HG02943 (cell line): Measurements from ENCODE around the gene BCL11A.
"Not testable (repeated sequence)": the region's sequence is repeated elsewhere in the genome, so short reads cannot be mapped to it uniquely, and the experiment has no call there.

ENCODE experiments used
- ATAC-seq: cut with Tn5 transposase; IDR thresholded peaks from one replicate; pipeline ENCODE4 v1.9.1; 2021; ENCODE audit warnings: mild to moderate bottlenecking, low read depth, moderate library complexity; ENCODE audit not compliant: unreplicated experiment

BCL11A gene

DNA sequence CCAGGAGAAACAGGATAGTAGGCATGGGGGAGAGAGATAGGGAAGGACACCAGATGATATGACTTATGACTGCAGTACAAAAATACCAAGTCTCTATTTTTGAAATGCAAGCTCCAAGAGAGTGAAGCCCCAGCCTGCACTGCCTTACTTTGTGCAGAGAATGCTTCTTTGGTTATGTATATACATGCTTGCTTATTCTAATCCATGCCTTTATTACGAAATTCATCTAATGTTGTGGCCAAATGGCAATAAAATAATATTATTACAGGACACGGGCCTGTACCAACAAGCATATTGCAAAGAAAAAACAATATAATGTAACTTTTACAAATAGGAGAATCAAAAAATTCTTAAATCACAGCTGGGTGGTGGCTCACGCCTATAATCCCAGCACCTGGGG, 110.8 kb downstream of the BCL11A start:
- no peak for ATAC-seq

DNA sequence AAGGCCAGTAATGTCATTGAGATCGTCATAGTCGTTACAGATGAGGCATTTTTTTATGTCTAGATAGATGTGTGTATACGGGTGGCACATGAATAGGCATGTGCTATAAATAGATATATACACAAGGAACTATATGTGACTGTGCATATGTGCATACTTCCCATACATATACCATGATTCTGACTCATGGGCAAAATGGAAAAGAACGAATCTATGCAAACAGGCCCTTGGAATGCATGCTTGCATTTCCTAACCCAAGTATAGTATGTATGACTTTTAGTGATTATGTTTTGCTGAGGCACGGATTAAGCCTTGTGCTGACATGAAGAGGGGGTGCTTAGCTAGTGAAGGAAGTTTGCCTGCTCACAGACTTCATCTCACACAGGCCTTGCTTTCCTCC, 111.7 kb downstream of the BCL11A start:
- no peak for ATAC-seq

DNA sequence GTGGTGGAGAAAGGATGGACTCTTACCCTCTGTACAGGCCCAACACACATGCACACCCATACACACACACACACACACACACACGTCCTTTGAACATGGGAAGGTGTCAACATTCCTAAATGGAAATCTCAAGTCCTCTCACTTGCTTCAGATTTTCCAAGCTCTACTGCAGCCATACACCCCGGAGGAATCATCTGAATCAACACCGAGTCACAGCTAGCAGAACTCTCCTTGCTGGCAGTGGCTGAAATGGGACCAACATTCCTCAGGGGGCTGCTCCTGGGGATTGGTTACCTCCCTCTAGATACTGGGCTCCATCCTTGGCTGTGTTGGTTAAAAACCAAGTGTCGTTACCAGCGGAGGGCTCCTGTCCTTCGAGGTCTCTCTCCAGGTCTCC, 112.7 kb downstream of the BCL11A start:
- ATAC-seq, result no peak

DNA sequence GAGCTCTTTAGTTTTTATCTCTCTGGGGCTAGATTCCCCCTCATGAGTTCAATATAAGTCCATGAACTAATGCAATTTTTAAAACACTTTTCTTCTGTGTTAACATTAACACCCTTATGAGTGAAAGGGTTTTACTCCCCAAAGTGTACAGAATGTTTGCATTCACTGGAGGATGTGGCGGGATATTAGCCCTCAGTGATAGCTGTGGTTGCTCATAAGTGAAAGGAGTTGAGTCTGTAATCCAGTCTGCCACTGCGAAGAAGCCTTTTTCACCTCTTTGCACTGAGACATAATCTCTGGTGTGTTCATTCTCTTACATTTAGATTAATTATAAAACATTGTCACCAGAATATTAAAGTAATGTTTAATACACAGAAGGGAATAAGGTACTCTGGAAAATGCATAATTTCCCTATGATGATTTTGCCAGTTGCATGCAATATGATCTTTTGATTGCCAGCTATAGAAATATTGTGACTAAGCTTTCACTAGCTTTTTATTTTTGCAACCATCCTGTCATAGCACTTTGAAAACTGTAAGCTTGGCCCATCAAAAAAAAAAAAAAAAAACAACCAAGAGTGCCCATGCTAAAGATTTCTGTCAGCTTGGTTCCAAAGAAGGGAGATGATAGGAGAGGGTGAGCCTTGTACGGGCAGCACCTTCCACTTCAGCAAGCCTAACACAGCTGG, 113.2 kb downstream of the BCL11A start:
- ATAC-seq, result no peak

DNA sequence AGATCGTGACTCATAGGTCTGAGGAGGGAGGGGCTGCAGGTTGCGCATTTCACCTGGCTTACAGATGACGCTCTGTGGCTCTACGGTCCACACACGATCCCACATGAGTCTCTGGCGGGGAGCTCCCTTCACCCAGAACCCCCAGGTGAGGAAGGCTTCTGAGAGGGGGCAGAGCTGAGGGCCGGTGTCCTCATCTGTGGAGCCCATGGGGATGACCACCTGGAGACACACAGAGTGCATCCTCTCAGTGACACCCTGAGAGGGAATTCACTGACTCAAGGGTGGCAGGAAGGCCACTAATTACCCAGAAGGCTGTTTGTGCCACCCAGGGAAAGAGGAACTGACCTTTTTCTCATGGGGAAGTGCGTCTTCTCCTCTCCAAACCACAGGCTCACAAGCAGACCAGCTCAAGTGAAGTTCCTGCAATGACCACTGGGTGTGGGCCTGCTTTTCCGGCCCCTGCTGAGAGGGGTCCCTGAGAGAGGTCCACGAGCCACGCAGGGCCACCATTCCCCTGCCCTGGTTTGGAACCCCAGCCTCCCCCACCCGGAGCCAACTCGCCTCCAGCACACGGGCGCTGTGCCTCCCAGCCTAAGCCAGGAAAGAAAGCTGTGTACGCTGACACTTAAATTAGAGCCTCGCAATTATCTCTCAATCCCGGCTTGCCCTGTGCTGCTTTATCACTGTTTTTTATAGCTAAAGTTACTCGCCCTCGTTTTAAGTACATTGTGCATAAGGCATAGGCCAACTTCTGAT, 114.1 kb downstream of the BCL11A start:
- peak; percentile 98 for ATAC-seq

DNA sequence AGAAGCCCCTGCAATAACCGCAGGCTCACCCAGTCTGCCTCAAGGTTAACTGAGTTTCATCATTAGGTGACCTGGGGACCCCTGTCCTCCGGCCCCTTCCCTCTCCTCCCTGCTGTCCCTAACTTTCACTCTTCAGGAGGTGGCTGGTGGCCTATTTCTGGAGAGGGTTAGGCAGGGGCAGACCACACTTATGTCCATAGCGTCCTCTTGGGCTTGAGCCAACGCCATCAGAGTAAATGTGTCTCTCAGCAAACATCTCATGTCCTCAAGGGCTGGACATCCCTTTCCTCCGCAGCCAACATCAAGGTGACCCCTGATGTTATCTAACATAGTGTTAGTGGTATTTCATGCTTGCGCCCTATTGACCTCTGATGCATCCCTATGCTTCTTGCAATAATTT, 114.8 kb downstream of the BCL11A start:
- no peak for ATAC-seq

DNA sequence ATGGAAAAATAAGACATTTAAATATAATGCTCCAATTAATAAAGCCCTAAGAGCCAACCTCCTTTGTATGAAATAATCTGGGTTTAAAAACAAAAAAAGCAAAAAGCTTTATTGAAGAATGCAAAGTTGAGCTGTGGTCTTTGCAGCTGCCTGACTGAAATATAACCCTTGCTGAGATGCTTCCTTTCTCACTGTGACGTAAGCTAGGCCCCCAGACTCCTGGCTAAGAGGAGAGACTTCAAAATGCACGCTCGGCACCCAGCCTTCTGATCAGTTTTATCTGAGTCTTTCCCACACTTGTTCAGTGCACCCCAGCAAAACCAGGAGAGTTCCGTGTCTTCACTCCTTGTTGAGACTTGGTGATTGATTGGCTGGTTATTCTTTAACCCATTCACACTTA, 115.3 kb downstream of the BCL11A start:
- ATAC-seq, result no peak

DNA sequence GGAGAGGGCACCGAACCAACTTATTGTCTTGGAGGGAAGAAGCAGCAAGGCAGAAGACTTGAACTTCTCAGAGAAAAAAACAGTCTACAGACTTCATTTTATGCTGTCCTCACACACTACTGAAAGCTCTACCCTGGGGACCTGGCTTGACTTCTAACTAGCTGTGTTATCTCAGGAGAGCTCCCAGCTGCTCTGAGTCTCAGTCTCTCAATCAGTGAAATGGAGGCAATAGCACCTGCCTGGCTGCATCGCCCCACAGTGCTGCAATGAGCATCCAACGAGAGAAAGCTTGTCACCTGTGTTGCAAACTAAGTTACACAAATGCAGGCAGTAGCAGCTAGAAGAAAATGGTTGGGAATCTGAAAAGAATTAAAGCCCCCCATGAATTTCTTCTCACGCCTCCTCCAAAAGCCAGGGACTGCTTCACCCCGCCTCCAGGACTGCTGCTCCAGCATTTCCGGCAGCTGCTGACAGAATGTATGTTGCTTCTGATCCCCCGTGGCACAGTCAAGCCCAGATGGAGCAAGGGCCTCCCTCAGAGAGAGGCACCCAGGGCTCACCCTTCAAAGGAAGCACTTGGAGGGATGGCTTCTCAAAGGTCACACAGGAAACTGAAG, 116.3 kb downstream of the BCL11A start:
- no peak for ATAC-seq

DNA sequence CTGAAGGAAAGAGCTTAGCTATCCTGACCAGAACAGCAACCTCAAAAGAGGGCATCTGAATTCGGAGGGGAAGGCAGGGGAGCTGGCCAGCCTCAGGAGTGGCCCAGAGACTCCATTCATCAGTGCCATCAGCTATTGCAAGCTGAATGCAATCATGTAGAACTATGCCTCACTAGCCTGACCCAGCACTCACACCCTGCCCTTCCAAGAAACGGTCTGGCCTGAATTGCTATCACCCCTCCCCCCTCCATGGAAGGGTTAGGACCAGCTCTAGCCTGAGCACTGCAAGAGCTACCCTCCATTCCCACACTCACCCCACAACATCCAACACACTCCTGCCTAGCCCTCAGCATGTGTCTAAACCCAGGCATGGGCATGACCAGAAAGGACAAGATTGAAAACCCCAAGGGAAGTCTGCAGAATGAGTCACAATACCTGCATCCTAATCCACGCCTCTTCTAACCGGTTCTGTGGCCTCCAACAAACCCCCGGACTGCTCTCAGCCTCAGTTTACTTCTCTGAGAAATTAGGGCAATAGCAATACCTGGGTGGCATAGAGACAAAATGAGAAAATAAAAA, 120.3 kb downstream of the BCL11A start:
- no peak for ATAC-seq

DNA sequence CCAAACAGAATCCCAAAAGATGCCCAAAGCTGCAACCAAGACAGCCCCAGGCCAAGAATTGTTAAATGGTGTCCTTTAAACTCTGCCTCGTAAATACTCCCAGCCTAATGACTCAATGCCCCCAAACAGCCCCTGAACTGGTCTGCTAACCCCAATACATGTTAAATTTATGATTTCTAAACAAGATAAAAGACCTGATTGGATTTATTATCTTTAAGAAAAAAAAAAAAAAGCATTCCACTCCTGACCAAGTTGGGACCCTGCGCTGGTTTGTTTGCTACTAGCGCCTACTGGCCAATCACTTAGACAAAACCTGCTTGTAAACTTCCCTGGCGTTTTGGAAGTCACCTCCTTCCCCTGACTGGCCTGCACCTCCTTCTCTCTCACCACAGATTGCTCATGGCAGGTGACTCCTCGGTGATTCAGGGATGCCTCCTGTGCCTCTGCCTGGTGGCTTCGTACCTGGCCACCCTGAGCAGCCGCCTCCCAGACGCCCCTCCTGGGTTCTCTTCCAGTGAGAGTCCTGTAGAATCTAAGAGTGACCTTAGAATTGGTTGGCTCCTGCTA, 121.3 kb downstream of the BCL11A start:
- ATAC-seq, result no peak

DNA sequence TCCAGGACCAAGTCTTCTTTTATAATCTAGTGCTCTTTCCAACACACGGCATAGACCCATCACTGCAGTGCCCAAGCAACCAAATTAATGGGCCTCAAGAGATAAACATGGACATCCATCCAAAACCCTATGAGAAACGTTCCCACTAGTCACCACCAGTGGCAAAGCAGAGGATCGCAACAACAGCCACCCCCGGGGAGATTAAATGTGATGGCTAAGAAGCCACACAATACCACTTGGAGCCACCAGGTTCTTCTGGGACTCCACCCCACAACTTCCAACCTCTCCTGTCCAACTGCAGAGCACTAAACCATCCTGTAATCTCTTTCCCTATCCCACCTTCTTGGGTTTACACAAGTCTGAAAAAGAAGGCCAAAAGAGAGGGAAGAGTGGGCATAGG, 123.8 kb downstream of the BCL11A start:
- ATAC-seq, result no peak

DNA sequence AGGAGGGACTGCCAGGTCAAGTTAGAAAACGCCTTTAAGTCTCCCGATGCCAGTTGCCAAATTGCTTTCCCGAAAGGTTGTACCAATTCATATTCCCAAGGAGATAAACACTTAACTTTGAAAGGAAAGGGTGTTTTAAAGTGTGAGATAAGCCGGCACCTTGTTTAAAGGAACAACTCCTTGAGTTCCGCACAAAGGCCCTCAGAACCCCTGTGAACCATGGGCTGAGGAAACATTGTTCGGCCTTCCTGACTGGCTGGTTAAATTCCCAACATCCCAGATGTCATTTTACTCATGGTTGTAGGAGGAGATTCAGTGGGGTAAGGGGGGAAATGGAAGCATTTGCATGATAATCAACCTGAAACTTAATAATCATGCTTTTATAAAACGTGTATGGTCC, 126.6 kb downstream of the BCL11A start:
- no peak for ATAC-seq

DNA sequence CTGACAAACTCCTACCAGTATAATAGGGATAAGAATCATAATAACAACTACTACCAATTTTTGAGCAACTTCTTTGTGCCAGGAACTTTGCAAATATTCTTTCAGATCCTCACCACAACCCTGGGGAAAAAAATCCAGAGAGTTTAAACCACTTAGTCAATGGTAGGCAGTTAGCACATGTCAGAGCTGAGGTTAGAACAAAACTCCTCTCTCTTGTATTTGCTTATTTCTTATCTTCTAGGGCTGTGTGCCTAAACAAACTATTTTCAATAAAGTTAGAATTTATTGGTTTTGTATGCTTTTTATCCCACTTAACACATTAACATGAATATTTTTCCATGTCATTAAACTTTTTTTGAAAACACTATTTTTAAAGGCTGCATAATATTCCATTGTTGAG, 127.1 kb downstream of the BCL11A start:
- no peak for ATAC-seq

DNA sequence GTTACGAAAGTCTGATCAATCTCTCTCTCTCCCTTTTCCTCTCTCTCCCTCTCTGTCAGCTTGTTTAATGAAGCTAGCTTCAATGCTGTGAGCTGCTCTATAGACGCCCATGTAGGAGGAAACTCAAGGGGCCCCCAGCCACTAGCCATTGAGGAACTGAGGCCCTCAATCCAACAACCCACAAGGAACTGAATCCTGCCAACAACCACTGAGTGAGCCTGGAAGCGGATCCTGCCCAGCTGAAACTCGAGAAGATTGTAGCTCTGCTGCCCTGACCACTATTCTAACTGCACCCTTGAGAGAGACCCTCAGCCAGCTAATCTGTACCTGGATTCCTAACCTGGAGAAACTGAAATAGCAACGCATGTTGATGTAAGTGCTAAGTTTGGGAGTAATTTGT, 129.2 kb downstream of the BCL11A start:
- no peak for ATAC-seq

DNA sequence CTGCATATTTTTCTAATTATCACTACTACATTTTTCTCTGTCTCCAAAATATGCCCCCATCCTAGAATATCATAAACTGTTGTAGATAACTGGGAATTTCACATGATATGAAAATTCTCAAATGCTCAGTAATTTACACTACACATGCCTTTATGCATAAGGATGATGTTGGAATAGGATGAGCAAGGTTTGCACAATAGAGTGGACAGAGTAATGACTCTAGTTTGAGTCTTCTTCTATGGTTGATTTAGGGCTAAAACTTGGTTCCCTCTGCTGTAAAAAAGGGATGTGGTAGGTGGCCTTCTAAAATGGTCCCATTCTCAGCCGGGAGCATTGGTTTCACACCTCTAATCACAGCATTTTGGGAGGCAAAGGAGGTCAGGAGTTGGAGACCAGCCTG, 129.9 kb downstream of the BCL11A start:
- ATAC-seq, result no peak

DNA sequence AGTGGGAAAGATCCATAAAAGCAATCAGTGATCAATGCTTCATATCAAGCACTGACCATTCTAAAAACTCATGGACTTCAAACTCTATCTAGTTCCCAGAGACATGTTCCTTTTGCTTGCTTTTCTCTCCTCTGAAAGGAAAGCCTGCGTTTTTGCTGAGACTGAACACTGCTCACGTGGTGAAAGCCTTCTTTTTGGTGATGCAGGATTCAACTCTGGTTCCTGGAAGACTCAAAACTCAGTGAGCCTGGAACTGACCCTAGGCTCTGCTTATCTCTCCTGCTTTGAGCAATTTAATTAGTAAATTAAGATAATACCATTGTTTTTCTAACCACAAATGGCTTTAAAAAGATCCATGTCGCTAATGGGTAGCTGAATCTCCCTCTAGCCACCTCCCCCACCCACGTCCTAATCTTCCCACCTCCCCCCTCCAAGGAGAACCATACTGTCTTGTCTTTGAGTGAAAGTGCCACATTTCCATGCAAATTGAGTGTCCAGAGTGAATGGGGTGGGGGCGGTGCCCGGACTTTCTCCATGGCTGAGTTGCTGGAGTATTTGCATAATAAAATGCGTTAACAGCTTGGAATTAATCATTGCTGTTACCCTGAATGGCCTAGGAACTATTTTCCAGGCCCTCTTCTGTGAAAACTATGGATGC, 130.5 kb downstream of the BCL11A start:
- no peak for ATAC-seq

DNA sequence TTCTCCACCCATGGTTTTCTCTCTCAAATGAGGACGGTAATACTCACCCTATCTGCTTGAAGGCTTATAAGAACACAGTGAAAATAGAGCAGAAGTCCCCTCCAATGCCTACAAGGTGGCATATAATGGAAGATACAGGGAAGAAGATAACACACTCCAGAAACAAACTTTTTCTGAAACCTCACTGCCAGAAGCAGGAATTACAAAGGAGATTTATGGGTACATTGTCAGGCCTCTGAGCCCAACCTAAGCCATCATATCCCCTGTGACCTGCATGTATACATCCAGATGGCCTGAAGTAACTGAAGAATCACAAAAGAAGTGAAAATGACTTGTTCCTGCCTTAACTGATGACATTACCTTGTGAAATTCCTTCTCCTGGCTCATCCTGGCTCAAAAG, 136.2 kb downstream of the BCL11A start:
- not testable (repeated sequence) for ATAC-seq

DNA sequence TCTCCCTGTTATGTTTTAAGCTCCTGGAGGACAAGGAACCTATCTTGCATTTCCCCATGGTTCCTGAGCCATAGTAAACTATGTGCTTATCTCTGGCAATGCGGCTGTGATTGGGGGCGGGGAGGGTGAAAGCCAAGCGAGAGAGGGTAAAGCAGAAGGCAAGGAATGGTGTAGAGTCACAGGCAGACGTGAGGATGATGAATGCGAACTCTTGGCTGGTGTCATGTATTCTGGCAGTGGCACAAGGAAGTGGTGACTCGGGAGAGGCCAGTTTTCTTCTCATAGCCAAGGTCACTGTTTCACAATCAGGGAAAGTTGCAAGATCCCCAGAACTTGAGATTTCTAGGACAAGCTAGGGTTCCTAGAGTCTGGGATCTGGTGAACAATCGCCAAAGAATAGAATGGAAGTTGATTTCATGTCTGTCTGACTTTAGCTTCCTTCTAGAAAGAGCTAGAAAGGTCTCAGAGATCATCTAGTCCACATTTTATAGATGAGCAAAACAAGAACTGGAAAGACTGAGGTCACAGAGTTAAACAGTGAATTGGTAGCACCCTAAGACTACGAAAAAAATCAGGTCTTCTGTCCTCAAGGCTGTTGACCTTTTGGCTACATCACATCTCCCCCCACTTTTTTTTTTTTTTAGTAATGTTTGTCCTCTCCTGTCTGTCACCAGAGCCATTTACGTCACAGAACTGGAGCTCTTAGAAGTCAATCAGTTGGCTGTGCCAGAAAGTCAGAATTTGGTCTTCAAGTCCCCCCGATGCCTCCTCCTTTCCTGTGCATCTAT, 137.0 kb downstream of the BCL11A start:
- ATAC-seq, result no peak

DNA sequence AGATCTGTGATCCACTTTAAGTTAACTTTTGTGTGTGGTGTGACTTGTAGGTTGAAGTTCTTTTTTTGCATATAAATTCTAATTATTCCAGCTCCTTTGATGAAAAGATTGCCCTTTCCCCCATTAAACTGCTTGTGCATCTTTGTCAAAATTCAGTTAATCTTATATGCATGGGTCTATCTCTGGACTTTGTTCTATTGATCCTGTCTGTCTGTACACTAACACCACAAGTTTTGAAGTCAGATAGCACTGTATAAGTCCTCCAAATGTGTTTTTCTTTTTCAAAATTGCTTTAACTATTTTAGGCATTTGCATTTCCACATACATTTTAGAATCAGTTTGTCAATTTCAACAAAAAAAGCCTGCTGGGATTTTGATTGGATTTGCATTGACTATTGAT, 137.6 kb downstream of the BCL11A start:
- no peak for ATAC-seq
